IPS-18a (cell line): Measurements from ENCODE around the gene HIVEP3.
"Not testable (repeated sequence)": the region's sequence is repeated elsewhere in the genome, so short reads cannot be mapped to it uniquely, and the experiment has no call there.

Experiments used
- H3K27ac ChIP-seq: one replicate; pipeline ENCODE4 v1.5.1; 2013; ENCODE audit warnings: low read length
- H3K27me3 ChIP-seq: one replicate; pipeline ENCODE4 v1.6.1; 2013; ENCODE audit warnings: mild to moderate bottlenecking, low read length; ENCODE audit not compliant: control insufficient read depth, insufficient read depth
- H3K36me3 ChIP-seq: one replicate; pipeline ENCODE4 v1.6.1; 2013; ENCODE audit warnings: low read depth, low read length; ENCODE audit not compliant: control insufficient read depth
- H3K4me1 ChIP-seq: one replicate; pipeline ENCODE4 v1.6.1; 2013; ENCODE audit warnings: low read depth, low read length; ENCODE audit not compliant: control insufficient read depth
- H3K4me3 ChIP-seq: one replicate; pipeline ENCODE4 v1.5.1; 2013; ENCODE audit warnings: low read length
- H3K9ac ChIP-seq: one replicate; pipeline ENCODE4 v1.6.1; 2013; ENCODE audit warnings: mild to moderate bottlenecking, low read length, moderate library complexity
- H3K9me3 ChIP-seq: one replicate; pipeline ENCODE4 v1.6.1; 2013; ENCODE audit warnings: low read depth, low read length; ENCODE audit not compliant: control insufficient read depth

Gene HIVEP3

DNA sequence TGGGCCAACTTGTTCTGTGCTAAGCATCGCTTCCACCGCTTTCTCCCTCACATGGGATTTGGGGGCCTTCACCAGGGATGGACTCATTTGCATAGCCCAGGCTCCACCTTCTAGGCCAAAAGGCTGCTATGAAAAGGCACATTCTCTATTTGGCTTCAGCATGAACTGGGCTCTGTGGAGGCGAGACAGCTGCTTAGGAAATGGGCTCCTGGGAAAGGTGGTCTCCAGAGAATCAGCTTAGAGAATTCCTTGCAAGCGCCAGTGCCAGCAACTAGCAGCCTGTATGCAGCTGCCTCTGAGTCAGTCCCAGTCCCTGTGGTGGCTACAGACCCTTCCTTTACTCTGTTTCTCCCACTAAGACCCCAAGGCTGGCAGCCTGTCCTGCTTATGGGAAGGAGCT lies 214.5 kb downstream of the HIVEP3 start:
- Histone ChIP-seq H3K9me3 (no peaks in the 10 kb centered on the region), H3K4me1 (no peaks in the 10 kb centered on the region), H3K27me3 (no peaks in the 10 kb centered on the region), H3K27ac (no peak overlapping the region), H3K36me3 (no peaks in the 10 kb centered on the region), H3K9ac (no peak overlapping the region), H3K4me3 (no peak overlapping the region)

DNA sequence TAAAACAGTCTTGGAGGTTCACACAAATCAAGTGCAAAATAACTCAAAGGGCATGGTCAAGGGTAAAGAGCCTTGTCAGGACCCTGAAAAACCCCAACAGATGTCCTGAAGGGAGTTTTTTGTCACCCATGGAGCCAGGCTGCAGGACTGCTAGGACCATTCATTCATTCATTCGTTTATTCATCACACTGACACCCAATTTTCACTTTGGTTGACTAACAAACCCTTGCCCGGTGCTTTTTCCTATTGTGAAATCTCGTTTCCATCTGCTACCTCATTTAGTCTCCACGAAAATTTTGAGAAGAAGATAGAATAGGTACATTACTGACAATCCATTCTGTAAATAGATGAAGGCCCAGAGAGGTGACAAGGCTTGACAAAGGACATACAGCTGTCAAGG lies 216.0 kb downstream of the HIVEP3 start:
- no peaks in the 10 kb centered on the region for H3K27me3 ChIP-seq
- H3K4me3 ChIP-seq: no peak overlapping the region
- no peaks in the 10 kb centered on the region for H3K36me3 ChIP-seq
- H3K4me1 ChIP-seq: no peaks in the 10 kb centered on the region
- no peak overlapping the region for H3K9ac ChIP-seq
- H3K9me3 ChIP-seq: no peaks in the 10 kb centered on the region
- no peak overlapping the region for H3K27ac ChIP-seq

DNA sequence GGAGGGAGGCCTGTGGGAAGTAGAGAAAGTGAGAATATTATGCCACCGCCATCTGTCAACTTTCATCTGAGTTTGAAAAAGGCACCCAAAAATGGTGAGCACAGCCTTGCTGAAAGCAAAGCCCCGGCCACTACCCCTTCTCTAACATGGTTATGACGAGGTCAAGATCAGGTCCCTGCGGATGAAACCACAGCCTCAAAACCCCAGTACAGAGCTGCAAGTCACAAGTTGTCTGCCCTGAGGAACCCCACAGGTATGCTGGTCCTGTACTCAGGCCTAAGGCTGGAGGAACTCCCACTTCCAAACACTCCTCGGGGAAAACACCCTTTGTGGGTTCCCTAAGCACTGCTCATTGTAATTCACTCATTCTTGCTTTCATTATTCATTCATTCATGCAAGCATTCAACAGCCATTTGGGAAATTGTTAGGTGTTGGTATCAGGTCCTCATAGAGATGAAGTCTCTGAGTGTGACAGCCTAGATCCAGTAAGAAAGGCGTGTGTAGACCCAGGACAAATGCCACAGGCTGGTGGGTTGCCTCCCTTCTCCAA lies 217.7 kb downstream of the HIVEP3 start:
- no peaks in the 10 kb centered on the region for H3K36me3 ChIP-seq
- H3K9me3 ChIP-seq: no peaks in the 10 kb centered on the region
- H3K27ac ChIP-seq: no peak overlapping the region
- no peak overlapping the region for H3K9ac ChIP-seq
- no peak overlapping the region for H3K4me3 ChIP-seq
- H3K27me3 ChIP-seq: no peaks in the 10 kb centered on the region
- no peaks in the 10 kb centered on the region for H3K4me1 ChIP-seq

DNA sequence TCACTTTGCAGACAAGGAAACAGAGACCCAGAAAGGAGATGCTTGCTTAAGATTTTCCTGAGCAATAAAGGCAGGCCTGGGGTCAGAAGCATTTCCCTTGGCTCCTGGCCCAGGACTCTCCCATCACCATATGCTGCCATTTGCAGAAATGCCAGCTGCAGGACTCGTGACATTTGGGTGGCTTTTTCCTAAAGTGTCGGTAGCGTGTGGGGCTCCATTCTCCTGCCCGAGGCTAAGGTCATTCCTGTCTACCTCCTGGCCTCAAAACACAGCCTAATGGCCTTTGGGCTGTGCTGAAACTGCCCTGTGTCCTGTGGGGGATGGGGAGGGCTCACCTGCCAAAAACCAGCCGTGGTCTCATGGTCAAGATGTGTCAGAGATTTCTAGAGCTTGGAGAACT lies 218.1 kb downstream of the HIVEP3 start:
- no peaks in the 10 kb centered on the region for H3K4me1 ChIP-seq
- H3K27me3 ChIP-seq: no peaks in the 10 kb centered on the region
- no peaks in the 10 kb centered on the region for H3K9me3 ChIP-seq
- no peak overlapping the region for H3K4me3 ChIP-seq
- no peaks in the 10 kb centered on the region for H3K36me3 ChIP-seq
- H3K9ac ChIP-seq: no peak overlapping the region
- no peak overlapping the region for H3K27ac ChIP-seq

DNA sequence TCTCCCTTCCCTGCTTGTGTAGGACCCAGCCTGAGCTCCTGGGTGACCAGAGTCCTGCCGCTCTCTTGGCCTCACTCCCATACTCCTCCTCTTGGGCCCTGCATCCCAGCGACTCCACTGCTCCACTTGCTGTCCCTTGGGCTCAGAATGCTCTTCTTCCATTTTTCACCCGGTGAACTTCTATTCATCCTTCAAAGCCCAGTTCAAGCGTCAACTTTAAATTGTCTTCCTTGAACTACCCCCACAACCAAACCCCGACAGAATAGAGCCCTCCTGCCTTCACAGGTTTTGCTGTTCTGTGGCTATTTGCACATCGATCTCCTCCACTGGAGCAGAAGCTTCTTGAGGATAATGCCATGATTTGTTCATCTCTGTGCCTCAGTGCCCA lies 218.9 kb downstream of the HIVEP3 start:
- no peaks in the 10 kb centered on the region for H3K9me3 ChIP-seq
- H3K4me3 ChIP-seq: no peak overlapping the region
- no peak overlapping the region for H3K9ac ChIP-seq
- H3K27me3 ChIP-seq: no peaks in the 10 kb centered on the region
- no peaks in the 10 kb centered on the region for H3K4me1 ChIP-seq
- H3K36me3 ChIP-seq: no peaks in the 10 kb centered on the region
- no peak overlapping the region for H3K27ac ChIP-seq

DNA sequence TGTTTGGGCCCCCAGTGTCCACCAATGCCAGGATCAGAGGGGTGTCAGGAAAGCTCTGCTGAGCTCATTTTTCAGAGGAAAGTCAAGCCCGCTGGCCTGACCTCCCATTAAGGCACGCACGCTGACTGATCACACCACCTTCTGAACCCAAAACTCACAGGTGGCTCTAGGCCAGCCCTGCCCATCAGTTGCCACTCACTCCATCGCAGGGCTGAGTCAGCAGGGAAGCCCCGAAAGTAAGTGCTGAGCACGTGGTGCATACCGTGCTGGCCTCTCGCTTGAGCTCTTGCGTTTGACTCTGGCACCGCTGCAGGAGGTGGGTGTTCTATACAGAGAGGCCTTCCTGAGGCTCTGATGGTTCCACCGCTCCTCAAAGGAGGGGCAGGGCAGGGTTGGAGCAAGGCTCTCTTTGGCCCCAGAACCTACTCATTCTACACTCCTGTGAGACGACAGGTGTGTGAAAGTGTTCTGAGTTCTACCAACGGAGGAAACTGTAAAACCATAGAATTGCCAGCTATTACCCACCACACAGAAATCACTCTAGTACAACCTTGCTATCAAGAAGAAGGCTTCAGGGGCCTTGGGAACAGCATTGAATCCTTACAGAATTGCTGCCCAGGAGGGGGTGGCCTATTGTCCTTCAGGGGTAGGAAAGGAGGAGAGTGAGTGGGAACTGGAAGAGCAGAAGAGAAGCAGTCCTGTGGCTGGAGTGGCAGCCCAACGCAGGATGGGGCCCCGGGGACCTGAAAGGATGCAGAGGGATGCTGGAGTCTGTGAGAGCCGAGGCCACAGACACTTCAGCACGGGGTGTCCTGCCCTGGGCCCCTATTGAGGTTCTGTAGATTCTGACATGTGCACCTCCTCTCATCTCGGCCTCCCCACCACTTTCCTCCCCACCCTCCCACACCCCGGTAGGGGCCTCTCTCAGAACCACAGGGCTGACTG lies 219.5 kb downstream of the HIVEP3 start:
- H3K9me3 ChIP-seq: no peaks in the 10 kb centered on the region
- H3K4me3 ChIP-seq: no peak overlapping the region
- H3K36me3 ChIP-seq: no peaks in the 10 kb centered on the region
- no peaks in the 10 kb centered on the region for H3K4me1 ChIP-seq
- H3K9ac ChIP-seq: no peak overlapping the region
- no peak overlapping the region for H3K27ac ChIP-seq
- no peaks in the 10 kb centered on the region for H3K27me3 ChIP-seq

DNA sequence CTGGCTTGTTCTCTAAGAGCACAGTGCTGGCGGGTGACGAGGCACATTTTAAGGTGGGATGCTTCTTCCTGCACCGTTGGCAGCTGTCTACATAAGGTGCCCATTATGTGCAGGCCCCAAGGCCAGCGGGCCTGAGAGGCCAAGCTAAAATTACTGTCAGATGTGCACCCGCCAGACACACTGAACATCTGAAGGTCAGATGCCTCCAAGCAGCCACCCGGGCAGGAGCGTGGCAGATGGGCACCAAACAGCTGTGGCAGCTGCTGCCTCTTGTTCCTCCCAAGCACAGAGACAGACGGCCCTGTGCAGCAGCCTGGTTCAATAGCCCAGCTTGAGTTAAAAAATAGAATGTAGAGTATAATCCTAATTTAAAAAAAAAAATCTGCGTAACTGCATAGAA lies 222.3 kb downstream of the HIVEP3 start:
- H3K27ac ChIP-seq: no peak overlapping the region
- no peaks in the 10 kb centered on the region for H3K9me3 ChIP-seq
- H3K27me3 ChIP-seq: no peaks in the 10 kb centered on the region
- H3K9ac ChIP-seq: no peak overlapping the region
- H3K4me1 ChIP-seq: no peaks in the 10 kb centered on the region
- no peak overlapping the region for H3K4me3 ChIP-seq
- no peaks in the 10 kb centered on the region for H3K36me3 ChIP-seq

DNA sequence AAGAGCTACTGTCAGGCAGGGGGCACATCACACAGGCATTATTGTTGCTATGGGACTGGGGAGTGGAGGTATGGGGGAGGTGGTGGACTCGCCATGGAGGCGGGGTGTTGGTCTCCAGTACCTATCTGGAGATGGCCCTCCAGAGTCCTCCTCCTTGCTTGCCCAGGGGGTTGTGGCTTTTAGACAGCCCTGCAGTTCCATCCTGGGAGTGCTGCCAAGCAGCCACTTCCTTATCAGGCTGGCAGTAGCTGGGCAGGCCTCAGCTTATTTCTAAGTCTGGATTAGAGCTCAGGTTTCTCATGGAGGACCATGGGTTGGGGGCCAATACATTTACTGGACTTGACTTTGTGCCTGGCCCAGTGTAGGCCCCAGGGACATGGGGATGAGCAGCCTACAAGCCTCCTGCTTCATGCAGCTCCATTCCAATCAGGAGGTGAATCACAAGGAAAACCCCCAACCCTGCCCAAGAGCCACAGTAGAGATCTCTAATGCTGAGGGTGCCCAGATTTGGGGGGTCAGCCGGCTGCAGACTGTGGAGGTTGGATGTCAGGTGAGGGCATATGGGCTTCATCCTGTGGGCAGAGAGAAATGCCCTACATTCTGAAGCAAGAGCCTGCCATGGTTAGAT lies 223.5 kb downstream of the HIVEP3 start:
- no peaks in the 10 kb centered on the region for H3K27me3 ChIP-seq
- H3K9ac ChIP-seq: no peak overlapping the region
- no peaks in the 10 kb centered on the region for H3K4me1 ChIP-seq
- H3K36me3 ChIP-seq: no peaks in the 10 kb centered on the region
- no peak overlapping the region for H3K27ac ChIP-seq
- no peaks in the 10 kb centered on the region for H3K9me3 ChIP-seq
- H3K4me3 ChIP-seq: no peak overlapping the region

DNA sequence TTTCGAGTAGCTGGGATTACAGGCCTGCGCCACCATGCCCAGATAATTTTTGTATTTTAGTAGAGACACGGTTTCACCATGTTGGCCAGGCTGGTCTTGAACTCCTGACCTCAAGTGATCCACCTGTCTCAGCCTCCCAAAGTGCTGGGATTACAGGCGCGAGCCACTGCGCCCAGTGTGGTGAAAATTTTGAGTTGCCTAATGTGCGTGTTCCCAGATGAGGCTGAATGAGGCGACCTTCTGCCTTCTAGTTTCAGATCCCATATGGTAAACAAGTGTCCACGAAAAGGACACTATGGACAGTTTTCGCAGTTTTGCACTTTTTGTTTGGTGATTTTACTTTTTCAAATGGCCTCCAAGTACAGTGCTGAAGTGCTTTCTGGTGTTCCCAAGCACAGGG lies 226.8 kb downstream of the HIVEP3 start:
- H3K4me1 ChIP-seq, H3K27ac ChIP-seq, H3K9me3 ChIP-seq, H3K27me3 ChIP-seq, H3K9ac ChIP-seq, H3K36me3 ChIP-seq, H3K4me3 ChIP-seq: not testable (repeated sequence)

DNA sequence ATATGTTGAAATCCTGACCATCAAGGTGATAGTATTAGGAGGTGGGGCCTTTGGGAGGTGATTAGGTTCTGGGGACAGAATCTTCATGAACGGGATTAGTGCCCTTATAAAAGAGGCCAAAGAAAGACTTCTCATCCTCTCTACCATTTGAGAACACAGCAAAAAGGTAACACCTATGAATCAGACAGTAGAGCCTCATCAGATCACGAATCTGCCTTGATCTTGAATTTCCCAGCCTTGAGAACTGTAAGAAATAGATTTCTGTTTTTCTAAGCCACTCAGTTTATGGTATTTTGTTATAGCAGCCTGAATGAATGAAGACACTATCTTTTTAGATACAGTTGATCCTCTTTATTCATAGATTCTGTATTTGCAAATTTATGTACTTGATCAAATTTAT lies 227.3 kb downstream of the HIVEP3 start:
- H3K9me3 ChIP-seq: no peaks in the 10 kb centered on the region
- H3K27ac ChIP-seq: no peak overlapping the region
- H3K4me3 ChIP-seq: no peak overlapping the region
- H3K27me3 ChIP-seq: no peaks in the 10 kb centered on the region
- H3K9ac ChIP-seq: no peak overlapping the region
- H3K36me3 ChIP-seq: no peaks in the 10 kb centered on the region
- no peaks in the 10 kb centered on the region for H3K4me1 ChIP-seq

DNA sequence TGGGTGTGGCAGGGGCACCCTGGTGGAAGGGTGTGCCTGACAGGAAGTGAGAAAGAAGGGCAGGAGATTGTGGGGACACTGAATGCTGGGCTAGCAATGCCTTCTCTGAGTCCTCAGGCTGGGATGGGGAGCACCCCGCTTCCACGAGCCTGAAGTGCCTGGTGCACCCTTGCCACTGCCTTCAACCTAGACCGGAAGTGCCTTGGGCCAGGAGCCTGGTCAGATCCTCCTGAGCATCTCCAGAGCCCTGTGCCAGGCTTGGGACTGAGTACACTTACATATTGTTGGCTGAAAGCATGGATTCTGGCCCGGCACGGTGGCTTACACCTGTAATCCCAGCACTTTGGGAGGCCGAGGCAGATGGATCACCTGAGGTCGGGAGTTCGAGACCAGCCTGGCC lies 228.4 kb downstream of the HIVEP3 start:
- Histone ChIP-seq H3K9ac (no peak overlapping the region), H3K4me1 (no peaks in the 10 kb centered on the region), H3K36me3 (no peaks in the 10 kb centered on the region), H3K9me3 (no peaks in the 10 kb centered on the region), H3K4me3 (no peak overlapping the region), H3K27me3 (no peaks in the 10 kb centered on the region), H3K27ac (no peak overlapping the region)
